Liver (tissue), 3 donors: Measurements from ENCODE around the gene DDAH2.

Experiments used
- ATF3 ChIP-seq: IDR thresholded peaks from 2 replicates; pipeline ENCODE4 v1.6.1; 2016; ENCODE audit warnings: antibody characterized with exemption
- CTCF ChIP-seq: fragments of 150-350 bp; IDR thresholded peaks from 2 replicates; pipeline ENCODE4 v1.5.1; 2017; ENCODE audit warnings: improper control_type of control experiment, low read depth, low read length; ENCODE audit not compliant: missing input control
- FOXA1 ChIP-seq: IDR thresholded peaks from 2 replicates; pipeline ENCODE4 v1.6.1; 2016; ENCODE audit warnings: antibody characterized with exemption
- GABPA ChIP-seq, 2 donors: IDR thresholded peaks in 1 of 2; conservative IDR thresholded peaks in 1 of 2; 2 replicates each; pipeline ENCODE4 v1.6.1; 2016; ENCODE audit warnings: antibody characterized with exemption in 2 of 2, mild to moderate bottlenecking in 1 of 2, moderate library complexity in 1 of 2
- HNF4A ChIP-seq, 2 donors: conservative IDR thresholded peaks; 2 replicates each; pipeline ENCODE4 v1.6.1; 2016; ENCODE audit warnings: antibody characterized with exemption in 2 of 2, mild to moderate bottlenecking in 2 of 2
- HNF4G ChIP-seq: IDR thresholded peaks from 2 replicates; pipeline ENCODE4 v1.6.1; 2016; ENCODE audit warnings: antibody characterized with exemption
- JUND ChIP-seq, 2 donors: IDR thresholded peaks; 2 replicates each; pipeline ENCODE4 v1.6.1; 2016; ENCODE audit warnings: antibody characterized with exemption in 2 of 2
- NR2F2 ChIP-seq: IDR thresholded peaks from 2 replicates; pipeline ENCODE4 v1.6.1; 2016; ENCODE audit warnings: antibody characterized with exemption
- TAF1 ChIP-seq: conservative IDR thresholded peaks from 2 replicates; pipeline ENCODE4 v1.6.1; 2016; ENCODE audit warnings: antibody characterized with exemption, mild to moderate bottlenecking
- donor health status: healthy.
- donor health status: healthy.

- peak; percentile 9 for TF ChIP-seq CTCF
- TF ChIP-seq TAF1, result no peak
- no peak for TF ChIP-seq GABPA (IDR thresholded peaks at IDR 0.05 in 1 of 2, conservative IDR thresholded peaks at IDR 0.05 in 1 of 2)
- no peak for TF ChIP-seq HNF4A (conservative IDR thresholded peaks at IDR 0.05)
- no peak for TF ChIP-seq JUND (IDR thresholded peaks at IDR 0.05)
- no peak for TF ChIP-seq FOXA1
- TF ChIP-seq ATF3, result no peak
- no peak for TF ChIP-seq NR2F2
- TF ChIP-seq HNF4G, result no peak
Measured at GRCh38 chr6:31681135-31681671, 47.9 kb downstream of the DDAH2 start.
